Fibroblast of skin of right biceps (primary cell): ENCODE measurements around the gene PCBP3.

Experiments
- DNase-seq: peaks from one replicate; pipeline ENCODE4 v3.0.0-alpha.2; 2013

Gene PCBP3

GRCh38 chr21:45727390-45727789, 83.9 kb downstream of the PCBP3 start:
- DNase-seq, result no peak

- DNase-seq, result no peak
Observed at GRCh38 chr21:45735259-45736000, 91.9 kb downstream of the PCBP3 start.

- DNase-seq, result no peak
Observed at GRCh38 chr21:45736042-45736689, 92.6 kb downstream of the PCBP3 start.

GRCh38 chr21:45736690-45737484, 93.4 kb downstream of the PCBP3 start:
- peak; percentile 28 for DNase-seq

GRCh38 chr21:45737485-45738166, 94.1 kb downstream of the PCBP3 start:
- no peak for DNase-seq

GRCh38 chr21:45739218-45740087, 95.9 kb downstream of the PCBP3 start:
- DNase-seq, result no peak

- DNase-seq, result no peak
Observed at GRCh38 chr21:45740088-45740440, 96.5 kb downstream of the PCBP3 start.

- no peak for DNase-seq
Observed at GRCh38 chr21:45740491-45741357, 97.2 kb downstream of the PCBP3 start.

- no peak for DNase-seq
Observed at GRCh38 chr21:45741691-45742090, 98.2 kb downstream of the PCBP3 start.

- no peak for DNase-seq
Observed at GRCh38 chr21:45742247-45742646, 98.7 kb downstream of the PCBP3 start.

GRCh38 chr21:45745256-45745655, 101.7 kb downstream of the PCBP3 start:
- no peak for DNase-seq

GRCh38 chr21:45747233-45747766, 103.8 kb downstream of the PCBP3 start:
- no peak for DNase-seq

- DNase-seq, result peak; percentile 51
Observed at GRCh38 chr21:45747802-45748445, 104.4 kb downstream of the PCBP3 start.

- DNase-seq, result no peak
Observed at GRCh38 chr21:45748593-45748992, 105.1 kb downstream of the PCBP3 start.

- DNase-seq, result no peak
Observed at GRCh38 chr21:45749974-45750373, 106.4 kb downstream of the PCBP3 start.

- DNase-seq, result no peak
Observed at GRCh38 chr21:45750936-45751335, 107.4 kb downstream of the PCBP3 start.

GRCh38 chr21:45753445-45753844, 109.9 kb downstream of the PCBP3 start:
- DNase-seq, result no peak

- no peak for DNase-seq
Observed at GRCh38 chr21:45756029-45756428, 112.5 kb downstream of the PCBP3 start.

GRCh38 chr21:45756669-45757068, 113.1 kb downstream of the PCBP3 start:
- no peak for DNase-seq

- DNase-seq, result no peak
Observed at GRCh38 chr21:45761704-45762103, 118.2 kb downstream of the PCBP3 start.
